Kidney (tissue), 14 donors: ENCODE data around the gene ZNF317. TPM values are rescaled to one million over a fixed set of nuclear protein-coding genes. Genes with fewer than 3 reads are reported as not detected.

Source experiments
- DNase-seq, 5 donors: peaks; one replicate each; pipeline ENCODE4 v3.0.0-alpha.2; 2013 to 2020
- FAIRE-seq: peaks from 2 replicates; lab custom pipeline; 2012; peaks lifted over from hg19 to GRCh38; lab: Jason Lieb, UNC
- H3K27ac ChIP-seq, 2 donors: one replicate each; pipeline ENCODE4 v1.7.0; 2013; ENCODE audit warnings: low read depth in 2 of 2, low read length in 2 of 2, inconsistent platforms in 1 of 2
- H3K27me3 ChIP-seq: one replicate; pipeline ENCODE4 v1.7.1; 2013; ENCODE audit warnings: low read length, inconsistent platforms; ENCODE audit not compliant: control insufficient read depth, insufficient read depth
- H3K36me3 ChIP-seq, 3 donors: one replicate each; pipeline versions ENCODE4 v1.7.0 to v1.7.1; 2013; ENCODE audit warnings: low read length in 3 of 3, control low read depth in 1 of 3, inconsistent platforms in 1 of 3; ENCODE audit not compliant: insufficient read depth in 3 of 3, control insufficient read depth in 2 of 3
- H3K4me1 ChIP-seq, 3 donors: one replicate each; pipeline versions ENCODE4 v1.7.0 to v1.7.1; 2013; ENCODE audit warnings: low read length in 3 of 3, inconsistent platforms in 1 of 3, low read depth in 1 of 3; ENCODE audit not compliant: control insufficient read depth in 2 of 3, insufficient read depth in 2 of 3
- H3K4me3 ChIP-seq, 3 donors: one replicate each; pipeline versions ENCODE4 v1.7.0 to v1.8.1; 2013; ENCODE audit warnings: low read length in 3 of 3, control low read depth in 1 of 3, inconsistent platforms in 1 of 3
- H3K9ac ChIP-seq, 3 donors: one replicate each; pipeline versions ENCODE4 v1.7.0 to v1.7.1; 2013; ENCODE audit warnings: low read length in 3 of 3, control low read depth in 1 of 3, inconsistent platforms in 1 of 3
- H3K9me3 ChIP-seq, 3 donors: one replicate each; pipeline versions ENCODE4 v1.7.0 to v1.7.1; 2013; ENCODE audit warnings: low read length in 3 of 3, control low read depth in 1 of 3, inconsistent platforms in 1 of 3; ENCODE audit not compliant: control insufficient read depth in 2 of 3, insufficient read depth in 1 of 3
- intact Hi-C: fragments of 100-400 bp; cut with DNase I; formaldehyde crosslinking; loops from one replicate; pipeline ENCODE4 v1.11.1; 2022
- polyA plus RNA-seq: library from polyadenylated mRNA; stranded (reverse); fragments of 350-450 nt; fragmentation: Illumina TruSeq; extraction: RNeasy Lipid Tissue Mini Kit (QIAGEN cat#74804); gene quantifications from one replicate; pipeline ENCODE4 v1.2.3, GENCODE V29; 2014; ENCODE audit warnings: low read depth, low replicate concordance; ENCODE audit not compliant: insufficient read depth
- total RNA-seq: library from RNA; stranded (reverse); fragmentation: NEBNext Ultra II Directional; extraction: Animal tissue kit (Norgen Biotek cat#: 25700); gene quantifications from one replicate; pipeline ENCODE4 v1.2.1, GENCODE V29; 2021
- TF ChIP-seq, protein P1 (sequence below): IDR thresholded peaks from 3 replicates; pipeline ENCODE4 v1.5.1; 2012; ENCODE audit warnings: mild to moderate bottlenecking, moderate library complexity, borderline replicate concordance; ENCODE audit not compliant: insufficient read depth; ENCODE audit errors: extremely low read depth
- donor health status: control.
- donor health status: control.
- donor health status: control.
- donor health status: control.
- donor health status: control.
- donor health status: DM: yes; HTN: yes; CAD: no.
- donor health status: Normal renal cell carcinoma (clear cell type).

Gene ZNF317
- total and polyA plus RNA-seq, 2 donors from 2014 or later, result 30.2 to 32.6 TPM

- Histone ChIP-seq H3K4me1 (peaks cover 0 to 4% (median 0%) of the 10 kb centered on the region in 3 donors), H3K9me3 (no peaks in the 10 kb centered on the region), H3K27ac (no peak overlapping the region), H3K4me3 (peak overlapping the region; percentile 41 to 64 (median 63)), H3K36me3 (no peaks in the 10 kb centered on the region), H3K9ac (peak overlapping the region in 1 of 3 donors; percentile 24), H3K27me3 (no peaks in the 10 kb centered on the region)
- TF ChIP-seq, protein P1, sequence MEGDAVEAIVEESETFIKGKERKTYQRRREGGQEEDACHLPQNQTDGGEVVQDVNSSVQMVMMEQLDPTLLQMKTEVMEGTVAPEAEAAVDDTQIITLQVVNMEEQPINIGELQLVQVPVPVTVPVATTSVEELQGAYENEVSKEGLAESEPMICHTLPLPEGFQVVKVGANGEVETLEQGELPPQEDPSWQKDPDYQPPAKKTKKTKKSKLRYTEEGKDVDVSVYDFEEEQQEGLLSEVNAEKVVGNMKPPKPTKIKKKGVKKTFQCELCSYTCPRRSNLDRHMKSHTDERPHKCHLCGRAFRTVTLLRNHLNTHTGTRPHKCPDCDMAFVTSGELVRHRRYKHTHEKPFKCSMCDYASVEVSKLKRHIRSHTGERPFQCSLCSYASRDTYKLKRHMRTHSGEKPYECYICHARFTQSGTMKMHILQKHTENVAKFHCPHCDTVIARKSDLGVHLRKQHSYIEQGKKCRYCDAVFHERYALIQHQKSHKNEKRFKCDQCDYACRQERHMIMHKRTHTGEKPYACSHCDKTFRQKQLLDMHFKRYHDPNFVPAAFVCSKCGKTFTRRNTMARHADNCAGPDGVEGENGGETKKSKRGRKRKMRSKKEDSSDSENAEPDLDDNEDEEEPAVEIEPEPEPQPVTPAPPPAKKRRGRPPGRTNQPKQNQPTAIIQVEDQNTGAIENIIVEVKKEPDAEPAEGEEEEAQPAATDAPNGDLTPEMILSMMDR, result peak; percentile 68
- intact Hi-C loops, result no loop called here
- DNase-seq (peak; percentile 78 to 87 (median 81)), FAIRE-seq (no peak)
Measured at GRCh38 chr19:9205501-9206113, 65.4 kb downstream of the ZNF317 start.

Other genes starting within 250 kb of the ZNF317 start
- 0.41 TPM for gene MUC16, start 130.0 kb upstream of the ZNF317 start, total RNA-seq
- not detected for gene MUC16, start 130.0 kb upstream of the ZNF317 start, polyA plus RNA-seq
- gene OR1M1, start 53.3 kb upstream of the ZNF317 start, total RNA-seq, result not detected
- gene OR1M1, start 53.3 kb upstream of the ZNF317 start, polyA plus RNA-seq, result not detected
- gene OR7G2, start 32.9 kb upstream of the ZNF317 start, total RNA-seq, result not detected
- gene OR7G2, start 32.9 kb upstream of the ZNF317 start, polyA plus RNA-seq, result not detected
- not detected for gene OR7G1, start 24.6 kb upstream of the ZNF317 start, total RNA-seq
- gene OR7G1, start 24.6 kb upstream of the ZNF317 start, polyA plus RNA-seq, result not detected
- gene OR7G3, start 13.4 kb upstream of the ZNF317 start, total RNA-seq, result not detected
- not detected for gene OR7G3, start 13.4 kb upstream of the ZNF317 start, polyA plus RNA-seq
- gene OR7D2, start 38.6 kb downstream of the ZNF317 start, total RNA-seq, result not detected
- gene OR7D2, start 38.6 kb downstream of the ZNF317 start, polyA plus RNA-seq, result not detected
- not detected for gene OR7D4, start 79.2 kb downstream of the ZNF317 start, total RNA-seq
- not detected for gene OR7D4, start 79.2 kb downstream of the ZNF317 start, polyA plus RNA-seq
- not detected for gene OR7E24, start 110.5 kb downstream of the ZNF317 start, total RNA-seq
- not detected for gene OR7E24, start 110.5 kb downstream of the ZNF317 start, polyA plus RNA-seq
- 11.4 TPM for gene ZNF699, start 169.4 kb downstream of the ZNF317 start, total RNA-seq
- 0.69 TPM for gene ZNF699, start 169.4 kb downstream of the ZNF317 start, polyA plus RNA-seq
- 28.5 TPM for gene ZNF559, start 183.8 kb downstream of the ZNF317 start, total RNA-seq
- gene ZNF559, start 183.8 kb downstream of the ZNF317 start, polyA plus RNA-seq, result 19.5 TPM
- gene ZNF177, start 222.6 kb downstream of the ZNF317 start, total RNA-seq, result 1.8 TPM
- gene ZNF177, start 222.6 kb downstream of the ZNF317 start, polyA plus RNA-seq, result 5.7 TPM